Activated CD4-positive, alpha-beta T cell treated with anti-CD3 and anti-CD28 coated beads, Interleukin-2, amount 50 U/mL, for 4 hours (primary cell): ENCODE results near the gene SLITRK2.

Experiments used
- DNase-seq, 2 experiments: peaks; one replicate each; pipeline ENCODE4 v3.0.0-alpha.2; 2020

Gene SLITRK2

GRCh38 chrX:145861818-145862217 is 44.2 kb downstream of the SLITRK2 start:
- DNase-seq, result no peak

- DNase-seq, result no peak
Measured at GRCh38 chrX:145865082-145865481, 47.5 kb downstream of the SLITRK2 start.
